ENCODE results near the gene SLC35F6. TPM values are rescaled to one million over a fixed set of nuclear protein-coding genes. Genes with fewer than 3 reads are reported as not detected.
"Not testable (repeated sequence)": the region's sequence is repeated elsewhere in the genome, so short reads cannot be mapped to it uniquely, and the experiment has no call there.

Gene SLC35F6
- total RNA-seq, 1 donor: 14.3 TPM

- DNase-seq (ENCODE audit: low read depth in 2 of 3, low spot score in 2 of 3): not testable (repeated sequence)
These were observed 50.1 kb downstream of the SLC35F6 start for GRCh38 chr2:26814072-26814765.

DNA sequence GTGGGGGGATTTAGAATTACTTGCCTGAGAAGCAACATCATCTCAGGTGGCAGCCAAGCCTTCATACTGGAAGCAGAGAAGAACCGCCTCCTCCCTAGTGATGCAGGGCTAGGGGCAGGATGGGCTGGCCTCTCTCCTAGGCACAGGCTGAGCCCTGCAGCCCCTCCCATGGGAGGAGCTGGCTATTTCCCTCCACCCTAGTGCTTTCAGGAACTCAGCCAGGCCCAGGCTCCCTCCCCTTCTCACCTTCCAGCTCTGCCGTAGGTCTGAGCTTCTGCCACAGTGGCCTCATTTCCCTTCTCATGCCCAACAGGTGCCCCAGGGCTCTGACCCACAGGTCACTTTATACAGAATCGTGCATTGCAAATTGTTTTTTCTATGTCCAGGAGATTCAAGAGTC, 52.8 kb downstream of the SLC35F6 start:
- DNase-seq (ENCODE audit: low read depth in 2 of 3, low spot score in 2 of 3): no peak

DNA sequence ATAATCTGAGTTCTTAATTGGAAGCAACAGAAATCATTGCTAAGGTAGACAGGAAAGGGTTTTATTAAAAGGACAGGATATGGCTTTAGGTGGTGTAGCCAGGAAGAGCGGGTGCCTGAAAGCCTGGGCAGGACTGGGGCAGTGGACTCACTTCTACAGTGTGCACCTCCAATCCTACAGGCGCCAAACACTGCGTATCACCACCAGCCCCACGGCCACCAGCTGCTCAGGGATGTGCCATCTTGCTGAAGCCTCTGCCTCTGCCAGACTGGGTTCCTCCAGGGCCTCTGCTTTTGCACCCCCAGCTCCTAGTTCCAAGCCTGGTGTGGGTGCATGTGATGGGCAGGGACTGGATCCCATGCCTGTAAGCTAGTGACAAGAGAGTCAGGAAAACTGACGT, 54.2 kb downstream of the SLC35F6 start:
- DNase-seq (ENCODE audit: low read depth in 2 of 3, low spot score in 2 of 3): no peak

DNA sequence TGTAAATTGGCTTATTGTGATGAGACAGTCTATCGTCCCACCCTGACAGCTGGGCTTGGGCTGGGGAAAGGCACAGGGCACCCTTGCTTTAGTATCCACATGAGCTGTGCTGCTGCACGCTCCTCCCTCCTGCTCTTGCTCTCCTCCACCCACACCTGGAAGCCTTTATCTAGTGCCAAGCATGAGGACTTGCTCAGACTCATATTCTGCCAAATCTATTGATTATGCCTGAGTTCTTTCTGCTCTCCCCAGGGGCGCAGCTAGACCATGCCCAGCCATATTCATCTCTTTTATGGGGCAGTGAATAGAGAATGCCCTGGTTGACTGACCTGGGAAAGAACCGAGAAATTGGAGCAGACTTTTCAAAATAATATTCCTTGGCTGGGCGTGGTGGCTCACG, 54.9 kb downstream of the SLC35F6 start:
- no peak for DNase-seq (ENCODE audit: low read depth in 2 of 3, low spot score in 2 of 3)

DNA sequence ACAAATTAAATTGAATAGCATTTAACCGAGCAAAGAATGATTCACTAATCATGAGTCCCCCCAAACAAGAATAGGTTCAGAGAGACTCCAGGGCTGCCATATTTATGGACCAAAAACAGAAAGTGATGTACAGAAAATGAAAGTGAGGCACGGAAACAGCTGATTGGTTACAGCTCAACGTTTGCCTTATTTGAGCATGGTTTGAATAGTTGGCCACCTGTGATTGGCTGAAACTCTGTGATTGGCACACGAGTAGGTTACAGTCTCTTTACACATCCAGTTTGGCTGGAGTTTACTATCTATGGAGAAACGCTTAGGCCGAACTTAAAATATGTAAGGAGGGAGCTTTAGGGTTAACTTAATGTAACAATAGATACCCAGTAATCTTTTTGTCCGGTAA, 56.8 kb downstream of the SLC35F6 start:
- no peak for DNase-seq (ENCODE audit: low read depth in 2 of 3, low spot score in 2 of 3)

GRCh38 chr2:26822877-26823276, 58.8 kb downstream of the SLC35F6 start:
- no peak for DNase-seq (ENCODE audit: low read depth in 2 of 3, low spot score in 2 of 3)

Other genes with a start within 250 kb of the SLC35F6 start
- gene CIB4, start 122.9 kb upstream of the SLC35F6 start, total RNA-seq: not detected
- under 0.01 TPM for gene KCNK3, start 71.6 kb upstream of the SLC35F6 start, total RNA-seq
- gene CENPA, start 21.8 kb downstream of the SLC35F6 start, total RNA-seq: 0.81 TPM
- not detected for gene DPYSL5, start 83.8 kb downstream of the SLC35F6 start, total RNA-seq
- gene MAPRE3, start 206.4 kb downstream of the SLC35F6 start, total RNA-seq: 3.0 TPM